ENCODE results near the gene IFT122.

DNA sequence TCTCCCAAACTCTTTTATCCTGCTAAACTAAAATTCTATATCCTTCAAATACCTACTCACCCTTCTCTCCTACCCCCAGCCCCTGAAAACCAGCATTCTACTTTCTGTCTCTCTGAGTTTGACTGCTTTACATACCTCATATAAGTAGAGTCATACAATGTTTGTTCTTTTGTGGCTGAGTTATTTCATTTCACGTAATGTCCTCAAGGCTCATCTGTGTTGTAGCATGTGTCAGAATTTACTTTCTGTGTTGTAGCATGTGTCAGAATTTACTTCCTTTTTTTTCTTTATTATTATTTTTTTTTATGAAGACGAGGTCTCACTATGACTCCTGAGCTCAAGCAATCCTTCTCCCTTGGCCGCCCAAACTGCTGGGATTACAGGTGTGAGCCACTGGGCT, 20.1 kb downstream of the IFT122 start:
- no peak for TF ChIP-seq POLR2AphosphoS5 (IDR thresholded peaks at IDR 0.05)
- no peak for TF ChIP-seq POLR2A (IDR thresholded peaks at IDR 0.05)
- TF ChIP-seq CTCF (IDR thresholded peaks at IDR 0.05), result no peak
- TF ChIP-seq EP300 (IDR thresholded peaks at IDR 0.05), result no peak

All from upper lobe of left lung (tissue), 4 donors.